ENCODE results near the gene UBE2D4.

Gene UBE2D4

DNA sequence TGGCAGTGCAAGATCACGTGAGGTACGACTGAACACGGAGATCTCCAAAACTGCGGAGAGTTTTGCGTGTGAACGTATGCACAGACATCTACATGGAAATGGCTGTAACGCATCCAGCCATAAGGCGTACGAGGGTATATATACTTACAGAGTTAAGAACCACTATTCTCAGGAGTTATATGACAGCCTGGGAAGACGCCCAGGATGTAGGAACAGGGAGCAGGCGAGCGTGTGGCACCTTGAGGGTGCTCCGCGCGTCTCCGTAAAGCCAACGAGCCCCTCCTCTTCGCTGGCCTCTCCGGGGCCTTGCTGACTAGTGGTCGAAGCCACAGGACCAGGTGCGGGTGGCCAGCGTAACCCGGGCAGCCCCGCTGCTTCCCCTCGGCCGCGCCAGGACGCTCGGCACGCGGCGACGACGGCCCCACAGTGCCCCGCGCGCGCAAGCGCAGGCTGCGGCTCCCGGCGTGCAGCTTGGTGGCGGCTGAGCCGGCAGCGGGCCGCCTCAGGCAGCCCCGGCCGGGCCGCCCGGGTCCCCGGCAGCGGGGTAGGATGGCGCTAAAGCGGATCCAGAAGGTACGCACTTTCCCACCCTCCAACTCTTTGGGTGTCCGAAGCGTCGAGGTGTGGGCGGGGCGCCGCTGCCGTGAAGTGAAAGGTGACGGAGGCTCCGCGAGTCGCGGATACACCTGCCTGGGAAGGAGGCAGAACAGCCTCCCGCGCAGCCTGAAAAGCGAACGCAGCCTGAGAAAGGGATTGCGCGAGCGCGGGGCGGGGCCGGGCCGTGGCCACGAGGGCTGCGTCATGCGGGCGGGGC, at the start of gene UBE2D4:
TSS of gene UBE2D4 (plus strand) at position 453 of the 814 bp plus-strand sequence. CDS start at position 550, 97 bp downstream.
- CTCF ChIA-PET = interaction anchor here (0.9 to 1.0 kb wide), 2 partner anchors 28 to 87 kb away, joined by 3 to 4 read pairs; no protein-coding TSS in a partner anchor
- no peak for DNase-seq (ENCODE audit: low read depth, low spot score)
- POLR2A ChIA-PET = no interaction called here
- H3K4me3 ChIP-seq (ENCODE audit: low read depth, low read length) = peak within 1 kb of the TSS; percentile 80
- TF ChIP-seq, protein P1, sequence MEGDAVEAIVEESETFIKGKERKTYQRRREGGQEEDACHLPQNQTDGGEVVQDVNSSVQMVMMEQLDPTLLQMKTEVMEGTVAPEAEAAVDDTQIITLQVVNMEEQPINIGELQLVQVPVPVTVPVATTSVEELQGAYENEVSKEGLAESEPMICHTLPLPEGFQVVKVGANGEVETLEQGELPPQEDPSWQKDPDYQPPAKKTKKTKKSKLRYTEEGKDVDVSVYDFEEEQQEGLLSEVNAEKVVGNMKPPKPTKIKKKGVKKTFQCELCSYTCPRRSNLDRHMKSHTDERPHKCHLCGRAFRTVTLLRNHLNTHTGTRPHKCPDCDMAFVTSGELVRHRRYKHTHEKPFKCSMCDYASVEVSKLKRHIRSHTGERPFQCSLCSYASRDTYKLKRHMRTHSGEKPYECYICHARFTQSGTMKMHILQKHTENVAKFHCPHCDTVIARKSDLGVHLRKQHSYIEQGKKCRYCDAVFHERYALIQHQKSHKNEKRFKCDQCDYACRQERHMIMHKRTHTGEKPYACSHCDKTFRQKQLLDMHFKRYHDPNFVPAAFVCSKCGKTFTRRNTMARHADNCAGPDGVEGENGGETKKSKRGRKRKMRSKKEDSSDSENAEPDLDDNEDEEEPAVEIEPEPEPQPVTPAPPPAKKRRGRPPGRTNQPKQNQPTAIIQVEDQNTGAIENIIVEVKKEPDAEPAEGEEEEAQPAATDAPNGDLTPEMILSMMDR (IDR thresholded peaks at IDR 0.05; ENCODE audit: insufficient read depth, low read length, missing control alignments) = no peak

DNA sequence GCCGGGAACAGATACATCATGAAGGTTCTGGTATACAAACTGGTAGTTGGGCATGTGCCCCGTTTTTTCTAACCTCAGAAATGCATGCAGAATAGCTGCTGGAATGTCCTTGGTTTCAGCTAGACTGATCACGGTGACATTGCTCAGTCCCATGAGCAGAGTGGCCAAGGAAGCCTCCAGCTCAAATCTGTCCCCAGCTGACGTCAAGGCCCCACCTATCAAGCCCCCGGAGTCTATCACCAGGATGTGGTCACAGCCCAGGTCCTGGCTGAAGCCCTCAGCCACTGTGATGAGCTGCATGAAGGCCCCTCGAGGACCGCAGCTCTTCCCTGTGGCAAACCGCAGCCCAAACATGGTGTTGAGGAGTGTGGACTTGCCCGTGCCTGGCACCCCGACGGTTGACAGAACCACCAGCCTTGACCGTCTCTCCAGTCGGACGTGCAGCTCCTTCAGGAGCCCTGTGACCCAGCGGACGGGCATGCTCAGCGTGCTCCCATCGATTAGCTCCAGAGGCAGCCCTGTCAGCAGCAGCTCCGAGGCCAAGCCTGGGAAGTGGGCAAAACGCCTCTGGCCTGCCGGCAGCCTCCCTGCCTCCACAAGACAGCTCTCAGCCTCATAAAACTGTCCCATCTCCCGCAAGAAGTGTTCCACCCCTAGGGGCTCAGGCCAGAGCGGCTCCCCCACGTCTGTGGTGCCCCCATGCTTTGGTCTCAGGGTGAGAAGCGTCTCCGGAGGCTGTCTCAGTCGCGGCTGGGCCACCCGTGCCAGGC, 49.1 kb upstream of the UBE2D4 start:
- ChIA-PET POLR2A (no interaction called here), CTCF (interaction anchor here (0.9 kb wide), 1 partner anchor 24 kb away, joined by 3 read pairs; no protein-coding TSS in a partner anchor)
- DNase-seq (ENCODE audit: low read depth, low spot score) = no peak
- TF ChIP-seq, protein P1 (IDR thresholded peaks at IDR 0.05; ENCODE audit: insufficient read depth, low read length, missing control alignments) = no peak
- H3K4me3 ChIP-seq (ENCODE audit: low read depth, low read length) = no peak overlapping the region

DNA sequence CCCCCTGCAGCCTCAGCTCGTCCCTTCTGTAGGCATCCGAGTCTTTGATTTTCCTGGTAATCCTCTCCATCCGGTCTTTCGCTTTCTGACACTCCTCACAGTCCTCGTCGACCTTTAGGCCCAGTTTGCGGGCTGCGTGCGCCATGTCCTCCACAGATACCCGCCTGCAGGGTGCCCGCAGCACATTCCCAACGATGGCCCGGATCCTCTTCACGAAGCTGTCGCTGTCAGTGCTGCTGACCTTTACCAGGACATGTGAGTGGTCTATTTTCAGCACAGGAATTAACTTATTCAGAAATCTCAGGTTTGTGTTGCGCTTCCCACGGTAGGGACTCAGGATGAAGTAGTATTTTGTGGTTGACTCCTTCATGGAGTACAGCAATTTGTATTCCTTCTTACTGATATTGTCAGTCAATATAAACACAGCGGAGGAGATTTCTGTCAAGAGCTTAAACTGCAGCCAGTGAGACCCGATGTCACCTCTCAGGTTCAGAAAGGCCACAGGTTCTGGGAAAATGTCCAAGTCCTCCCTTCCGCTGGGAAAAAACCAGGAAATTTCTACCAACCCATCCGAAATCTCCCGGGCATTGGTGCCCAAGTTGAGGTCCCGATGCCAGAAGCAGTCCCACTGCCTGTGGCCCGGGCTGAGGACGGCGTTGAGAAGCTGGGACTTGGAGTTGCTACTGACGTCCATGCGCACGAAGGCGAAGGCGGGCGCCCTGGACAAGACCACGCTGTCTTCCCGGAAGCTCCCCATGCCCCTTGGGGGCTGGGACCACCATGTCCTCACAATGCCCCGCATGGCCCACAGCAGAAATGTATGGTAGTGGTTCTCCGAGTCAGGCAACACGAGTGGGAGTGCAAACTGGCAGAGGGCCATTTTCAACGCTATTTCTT, 48.0 kb upstream of the UBE2D4 start:
- ChIA-PET POLR2A (no interaction called here), CTCF (interaction anchor here (0.7 kb wide), 1 partner anchor 39 kb away, joined by 3 read pairs; no protein-coding TSS in a partner anchor)
- TF ChIP-seq, protein P1 (IDR thresholded peaks at IDR 0.05; ENCODE audit: insufficient read depth, low read length, missing control alignments) = no peak
- H3K4me3 ChIP-seq (ENCODE audit: low read depth, low read length) = no peak overlapping the region
- no peak for DNase-seq (ENCODE audit: low read depth, low spot score)

DNA sequence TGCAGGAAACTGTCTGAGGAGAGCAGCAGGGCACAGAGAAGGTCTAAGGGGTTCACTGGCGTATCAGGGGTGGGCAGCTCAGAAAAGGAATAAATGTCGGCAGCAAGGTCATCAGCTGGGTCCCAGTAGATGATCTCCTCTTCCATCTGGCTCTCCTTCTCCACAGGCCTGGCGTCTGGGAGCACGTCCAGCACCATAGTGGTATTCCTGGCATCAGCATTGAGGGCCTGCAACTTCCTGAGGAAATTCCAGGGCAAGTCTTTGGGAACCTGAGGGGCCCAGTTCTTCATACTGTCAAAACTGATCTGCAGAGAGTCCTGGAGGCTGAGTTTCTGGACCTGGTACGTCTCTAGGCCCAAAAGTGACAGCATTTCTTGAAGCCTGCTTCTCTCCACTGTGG, 47.4 kb upstream of the UBE2D4 start:
- DNase-seq (ENCODE audit: low read depth, low spot score) = no peak
- POLR2A ChIA-PET = no interaction called here
- CTCF ChIA-PET = interaction anchor here (1.2 kb wide), 1 partner anchor 289 kb away, joined by 3 read pairs; no protein-coding TSS in a partner anchor
- TF ChIP-seq, protein P1 (IDR thresholded peaks at IDR 0.05; ENCODE audit: insufficient read depth, low read length, missing control alignments) = no peak
- H3K4me3 ChIP-seq (ENCODE audit: low read depth, low read length) = no peak overlapping the region

DNA sequence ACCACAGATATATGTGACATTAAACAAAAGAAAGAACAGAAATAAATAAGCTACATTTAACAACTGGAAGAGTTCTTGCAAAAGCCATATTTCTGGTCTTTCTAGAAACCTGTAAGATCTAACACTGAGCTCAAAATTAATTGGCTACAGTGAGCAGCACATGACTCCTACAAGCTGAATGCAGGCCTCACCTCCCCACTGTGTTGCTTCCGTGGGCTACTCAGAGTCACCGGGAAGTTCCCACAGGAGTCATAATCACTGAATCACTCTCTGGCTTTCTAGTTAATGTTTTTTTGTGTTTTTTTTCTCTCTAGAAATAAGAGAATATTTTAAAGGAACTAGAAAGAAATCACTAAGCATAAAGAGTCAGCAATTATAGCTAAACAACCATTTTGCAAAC, 46.8 kb upstream of the UBE2D4 start:
- no peak overlapping the region for H3K4me3 ChIP-seq (ENCODE audit: low read depth, low read length)
- ChIA-PET POLR2A (interaction anchor here (0.7 kb wide), 1 partner anchor 10 kb away, joined by 4 read pairs; the partner anchor contains the start of gene MRPS24), CTCF (interaction anchor here (0.6 to 1.2 kb wide), 2 partner anchors 26 to 290 kb away, joined by 3 to 4 read pairs; no protein-coding TSS in a partner anchor)
- DNase-seq (ENCODE audit: low read depth, low spot score) = no peak
- TF ChIP-seq, protein P1 (IDR thresholded peaks at IDR 0.05; ENCODE audit: insufficient read depth, low read length, missing control alignments) = no peak
